ENCODE results near the gene ALDH3B1. TPM values are rescaled to one million over a fixed set of nuclear protein-coding genes. Genes with fewer than 3 reads are reported as not detected.
"Not testable (repeated sequence)": the region's sequence is repeated elsewhere in the genome, so short reads cannot be mapped to it uniquely, and the experiment has no call there.

Gene ALDH3B1, protein sequence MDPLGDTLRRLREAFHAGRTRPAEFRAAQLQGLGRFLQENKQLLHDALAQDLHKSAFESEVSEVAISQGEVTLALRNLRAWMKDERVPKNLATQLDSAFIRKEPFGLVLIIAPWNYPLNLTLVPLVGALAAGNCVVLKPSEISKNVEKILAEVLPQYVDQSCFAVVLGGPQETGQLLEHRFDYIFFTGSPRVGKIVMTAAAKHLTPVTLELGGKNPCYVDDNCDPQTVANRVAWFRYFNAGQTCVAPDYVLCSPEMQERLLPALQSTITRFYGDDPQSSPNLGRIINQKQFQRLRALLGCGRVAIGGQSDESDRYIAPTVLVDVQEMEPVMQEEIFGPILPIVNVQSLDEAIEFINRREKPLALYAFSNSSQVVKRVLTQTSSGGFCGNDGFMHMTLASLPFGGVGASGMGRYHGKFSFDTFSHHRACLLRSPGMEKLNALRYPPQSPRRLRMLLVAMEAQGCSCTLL
- 1 to 10 TPM; 1.4 to 3.0 (median 2.0) TPM for polyA plus RNA-seq (ENCODE audit: insufficient read length in 4 of 4)

DNA sequence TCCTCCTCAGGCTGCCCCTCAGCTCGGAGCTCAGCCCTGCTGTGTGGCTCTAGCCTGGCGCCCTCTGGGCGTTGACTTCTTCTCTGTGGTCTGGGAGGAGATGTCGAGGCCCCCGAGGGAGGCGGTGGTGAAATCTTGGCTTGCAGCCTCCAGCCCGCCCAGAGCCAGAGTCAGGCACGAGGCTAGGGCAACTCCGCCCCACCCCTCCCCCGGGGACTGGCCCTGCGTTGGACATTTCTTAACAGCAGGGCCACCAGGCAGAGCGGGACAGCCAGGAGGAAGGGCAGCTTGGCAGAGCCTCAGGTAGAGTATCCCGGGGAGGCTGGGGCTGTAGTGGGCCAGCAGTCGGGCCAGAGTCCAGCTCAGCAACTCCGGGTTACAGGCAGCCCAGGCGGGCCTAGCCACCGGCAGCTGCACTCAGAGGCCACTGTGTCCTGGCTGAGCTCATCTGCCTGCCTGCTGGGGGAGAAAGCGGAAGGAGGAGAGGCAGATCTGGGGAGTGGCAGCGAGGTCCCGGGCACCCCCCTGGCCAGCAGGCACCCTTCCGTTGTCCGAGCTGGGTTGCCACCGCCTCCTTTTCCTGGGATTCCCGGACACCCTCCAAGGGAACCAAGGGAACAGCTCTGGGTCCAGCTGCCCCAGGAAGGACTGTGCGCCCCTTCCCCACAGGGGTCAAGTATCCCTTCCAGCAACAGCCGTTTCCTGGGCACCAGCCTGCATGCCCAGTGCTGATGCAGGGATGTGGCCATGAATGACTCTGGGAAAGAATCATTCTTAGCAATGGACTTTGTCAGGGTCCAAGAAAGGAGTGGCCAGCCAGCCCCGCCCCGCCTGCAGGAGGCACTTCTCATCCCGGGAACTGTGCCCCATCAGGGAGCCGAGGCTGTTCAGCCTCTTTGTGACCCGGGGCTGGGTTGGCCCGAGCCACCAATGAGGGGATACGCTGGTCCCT lies at the start of gene ALDH3B1:
Gene ALDH3B1, plus strand, starts transcription at position 238 of the 952 bp plus-strand sequence. CDS start 4,971 bp downstream, outside the sequence.
- DNase-seq (ENCODE audit: low read depth in 4 of 4, low spot score in 3 of 4): no peak

DNA sequence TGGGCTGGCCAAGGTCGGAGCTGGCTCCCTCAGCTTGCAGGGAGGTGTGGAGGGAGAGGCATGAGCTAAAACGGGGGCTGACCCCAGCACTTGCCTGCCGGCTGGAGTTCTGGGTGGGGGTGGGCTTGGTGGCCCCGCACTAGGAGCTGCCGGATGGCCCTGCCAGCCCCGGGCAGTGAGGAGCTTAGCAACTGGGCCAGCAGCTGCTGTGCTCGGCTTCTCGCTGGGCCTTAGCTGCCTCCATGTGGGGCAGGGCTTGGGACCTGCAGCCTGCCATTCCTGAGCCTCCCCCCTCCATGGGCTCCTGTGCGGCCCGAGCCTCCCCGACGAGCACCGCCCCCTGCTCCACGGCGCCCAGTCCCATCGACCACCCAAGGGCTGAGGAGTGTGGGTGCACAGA lies 46.9 kb upstream of the ALDH3B1 start:
- not testable (repeated sequence) for DNase-seq (ENCODE audit: low read depth in 4 of 4, low spot score in 3 of 4)

DNA sequence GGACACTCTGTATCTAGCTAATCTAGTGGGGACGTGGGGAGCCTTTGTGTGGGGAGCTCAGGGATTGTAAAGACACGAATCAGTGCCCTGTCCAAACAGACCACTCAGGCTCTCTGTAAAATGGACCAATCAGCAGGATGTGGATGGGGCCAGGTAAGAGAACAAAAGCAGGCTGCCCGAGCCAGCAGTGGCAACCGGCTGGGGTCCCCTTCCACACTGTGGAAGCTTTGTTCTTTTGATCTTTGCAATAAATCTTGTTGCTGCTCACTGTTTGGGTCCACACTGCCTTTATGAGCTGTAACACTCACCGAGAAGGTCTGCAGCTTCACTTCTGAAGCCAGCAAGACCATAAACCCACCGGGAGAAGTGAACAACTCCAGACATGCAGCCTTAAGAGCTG lies 46.2 kb upstream of the ALDH3B1 start:
- not testable (repeated sequence) for DNase-seq (ENCODE audit: low read depth in 4 of 4, low spot score in 3 of 4)

DNA sequence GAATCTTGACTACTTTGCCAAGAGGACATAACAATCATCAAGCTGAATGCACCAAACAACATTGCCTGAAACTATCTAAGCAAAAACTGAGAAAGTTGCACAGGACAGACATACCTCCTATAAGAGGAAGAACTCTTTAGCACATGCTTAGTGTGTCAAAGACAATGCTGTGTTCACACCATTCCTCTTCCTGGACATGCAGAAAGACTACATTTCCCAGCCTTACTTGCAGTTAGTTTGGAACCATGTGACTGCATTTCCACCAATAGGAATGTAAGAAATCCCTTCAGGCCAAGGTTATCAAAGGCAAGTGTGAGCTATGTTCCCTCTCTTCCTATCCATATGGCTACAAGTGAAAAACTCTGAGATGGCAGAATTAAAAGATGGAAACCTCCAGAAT lies 45.4 kb upstream of the ALDH3B1 start:
- DNase-seq (ENCODE audit: low read depth in 4 of 4, low spot score in 3 of 4): not testable (repeated sequence)

DNA sequence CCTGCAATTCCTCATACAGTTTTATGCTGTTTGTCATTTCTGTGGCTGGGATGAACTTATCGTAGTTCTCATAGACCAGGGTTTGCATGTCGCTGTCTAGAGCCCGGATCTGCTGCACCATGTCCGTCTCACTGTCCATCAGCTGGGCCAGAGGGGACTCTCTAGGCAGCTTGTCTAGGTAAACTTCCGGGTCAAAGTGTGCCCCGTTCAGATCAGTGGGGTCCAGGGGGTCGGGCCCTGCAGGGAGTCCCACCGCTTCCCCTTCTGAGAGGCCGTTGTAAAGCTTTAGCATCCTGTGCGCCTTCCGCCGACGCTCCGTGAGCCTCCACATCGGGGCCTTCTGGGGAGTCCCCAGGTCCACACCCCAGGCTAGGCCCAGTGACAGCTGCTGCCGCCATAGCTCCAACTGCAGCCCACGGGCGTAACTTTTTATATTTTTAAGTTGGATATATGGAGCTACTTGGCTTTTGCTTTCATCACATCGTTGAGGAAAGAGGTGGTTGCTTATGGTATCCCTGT lies 44.2 kb upstream of the ALDH3B1 start:
- not testable (repeated sequence) for DNase-seq (ENCODE audit: low read depth in 4 of 4, low spot score in 3 of 4)

DNA sequence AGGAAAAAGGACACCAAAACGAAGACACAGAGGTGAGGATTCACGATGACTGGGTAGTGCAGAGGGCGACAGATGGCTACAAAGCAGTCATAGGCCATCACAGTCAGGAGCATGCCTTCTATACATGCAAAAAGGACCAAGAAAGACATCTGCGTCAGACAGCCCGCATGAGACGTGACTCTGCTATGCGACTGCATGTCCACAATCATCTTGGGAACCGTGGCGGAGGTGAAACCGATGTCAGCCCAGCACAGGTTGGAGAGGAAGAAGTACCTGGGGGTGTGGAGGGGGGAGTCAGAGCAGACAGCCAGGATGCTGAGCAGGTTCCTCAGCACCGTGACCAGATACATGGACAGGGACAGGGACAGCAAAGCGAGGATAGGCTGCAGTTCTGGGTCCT lies 35.4 kb upstream of the ALDH3B1 start:
- not testable (repeated sequence) for DNase-seq (ENCODE audit: low read depth in 4 of 4, low spot score in 3 of 4)

DNA sequence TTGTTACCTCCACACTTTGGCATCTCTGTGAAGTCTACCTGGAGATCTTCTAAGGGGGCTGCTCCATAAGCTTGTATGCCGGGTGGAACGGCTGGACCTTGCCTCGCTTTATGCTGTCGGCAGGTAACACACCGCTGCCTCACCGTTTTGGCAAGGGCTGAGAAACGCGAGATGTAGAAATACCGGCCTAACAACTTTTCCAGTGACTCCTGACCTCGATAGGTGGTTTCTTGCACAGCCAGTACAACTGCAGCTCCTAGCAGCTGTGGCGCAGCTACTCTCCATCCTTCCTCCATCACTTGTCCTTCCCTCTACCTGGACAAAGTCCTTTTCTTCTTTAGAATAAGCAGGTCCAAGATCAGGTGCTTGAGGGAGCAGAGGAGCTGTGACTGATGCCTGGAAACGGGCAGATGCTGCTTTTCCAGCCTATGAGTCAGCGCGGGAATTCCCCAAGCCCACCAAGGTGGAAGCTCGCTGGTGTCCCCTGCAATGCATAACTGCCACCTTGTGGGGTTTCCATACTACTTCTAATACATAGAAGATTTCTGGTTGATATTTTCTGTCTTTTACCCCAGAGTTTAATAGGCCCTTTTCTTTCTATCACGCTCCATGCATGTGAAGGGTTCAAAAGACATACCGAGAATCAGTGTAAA lies 31.2 kb upstream of the ALDH3B1 start:
- DNase-seq (ENCODE audit: low read depth in 4 of 4, low spot score in 3 of 4): not testable (repeated sequence)

DNA sequence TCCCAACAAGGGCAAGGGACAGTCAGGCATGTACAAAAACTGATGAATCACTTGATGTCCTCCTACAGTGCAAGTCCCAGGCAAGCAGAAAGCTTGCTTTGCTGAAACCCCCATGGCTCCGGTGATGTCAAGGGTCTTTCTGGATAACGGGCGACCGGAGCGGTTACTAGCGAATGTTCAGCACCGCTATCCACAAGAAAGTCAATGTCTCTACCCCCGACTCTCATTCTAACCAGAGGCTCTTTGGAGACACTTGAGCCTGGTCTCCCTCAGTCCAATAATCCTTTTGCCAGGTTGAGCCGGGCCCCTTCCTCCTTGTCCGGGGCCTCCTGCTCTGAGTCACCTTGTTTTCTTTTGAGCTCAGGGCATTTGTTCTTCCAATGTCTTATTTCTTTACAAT lies 28.9 kb upstream of the ALDH3B1 start:
- not testable (repeated sequence) for DNase-seq (ENCODE audit: low read depth in 4 of 4, low spot score in 3 of 4)

DNA sequence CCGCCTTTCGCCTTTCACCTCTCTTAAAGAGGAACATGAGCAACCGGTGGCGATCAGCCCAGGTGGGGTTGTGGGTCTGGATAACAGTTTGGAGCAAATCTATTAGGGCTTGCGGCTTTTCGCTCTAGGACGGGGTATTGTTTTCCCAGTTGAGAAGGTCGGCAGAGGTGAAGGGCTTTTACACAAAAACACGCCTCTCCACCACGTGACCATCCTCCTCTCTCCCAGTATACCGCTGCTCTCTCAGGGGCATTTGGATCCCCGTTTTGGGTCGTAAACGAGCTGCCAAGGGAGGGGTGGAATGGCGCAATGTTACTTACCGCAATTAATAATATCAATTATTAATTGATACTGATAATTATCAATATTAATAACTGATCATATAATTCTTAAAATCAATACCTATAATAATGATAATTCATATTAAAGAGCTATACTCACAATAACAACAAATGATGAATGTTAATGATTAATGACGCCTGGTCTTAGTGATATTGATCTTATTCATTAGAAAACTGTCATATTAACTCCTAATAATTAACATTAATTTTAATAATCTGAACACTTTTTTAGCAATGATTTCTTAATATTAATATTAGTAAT lies 27.8 kb upstream of the ALDH3B1 start:
- not testable (repeated sequence) for DNase-seq (ENCODE audit: low read depth in 4 of 4, low spot score in 3 of 4)

DNA sequence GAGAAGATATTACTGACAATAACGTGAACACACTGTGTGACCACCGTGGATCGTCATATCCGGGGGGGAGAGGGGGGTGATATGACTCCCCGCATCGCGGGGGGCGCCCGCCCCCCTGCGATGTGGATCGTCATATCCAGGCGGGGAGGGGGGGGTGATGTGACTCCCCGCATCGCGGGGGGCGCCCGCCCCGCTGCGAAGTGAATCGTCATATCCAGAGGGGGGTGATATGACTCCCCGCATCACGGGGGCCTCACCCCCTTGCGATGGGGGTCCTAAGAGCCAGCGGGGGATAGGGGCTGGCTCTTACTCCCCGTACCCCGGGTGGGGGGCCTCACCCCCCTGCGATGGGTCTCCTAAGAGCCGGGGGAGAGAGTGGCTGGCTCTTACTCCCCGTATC lies 26.2 kb upstream of the ALDH3B1 start:
- no peak for DNase-seq (ENCODE audit: low read depth in 4 of 4, low spot score in 3 of 4)

DNA sequence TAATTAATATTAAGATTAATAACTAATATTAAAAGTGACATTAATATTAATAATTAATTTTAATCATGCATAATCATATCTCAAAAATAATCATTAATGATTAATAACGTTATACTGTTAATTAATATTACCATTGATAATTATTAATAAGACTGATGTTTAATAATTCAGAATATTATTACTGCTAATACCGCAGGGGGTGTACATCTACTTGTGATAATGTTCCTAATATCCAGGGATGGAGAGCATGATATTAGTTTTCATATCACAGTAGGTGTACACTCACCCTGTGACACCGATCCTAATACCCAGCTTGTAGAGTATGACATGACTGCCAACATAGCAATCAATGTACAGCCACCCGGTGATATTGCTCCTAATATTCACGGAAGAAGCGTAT lies 24.8 kb upstream of the ALDH3B1 start:
- not testable (repeated sequence) for DNase-seq (ENCODE audit: low read depth in 4 of 4, low spot score in 3 of 4)

DNA sequence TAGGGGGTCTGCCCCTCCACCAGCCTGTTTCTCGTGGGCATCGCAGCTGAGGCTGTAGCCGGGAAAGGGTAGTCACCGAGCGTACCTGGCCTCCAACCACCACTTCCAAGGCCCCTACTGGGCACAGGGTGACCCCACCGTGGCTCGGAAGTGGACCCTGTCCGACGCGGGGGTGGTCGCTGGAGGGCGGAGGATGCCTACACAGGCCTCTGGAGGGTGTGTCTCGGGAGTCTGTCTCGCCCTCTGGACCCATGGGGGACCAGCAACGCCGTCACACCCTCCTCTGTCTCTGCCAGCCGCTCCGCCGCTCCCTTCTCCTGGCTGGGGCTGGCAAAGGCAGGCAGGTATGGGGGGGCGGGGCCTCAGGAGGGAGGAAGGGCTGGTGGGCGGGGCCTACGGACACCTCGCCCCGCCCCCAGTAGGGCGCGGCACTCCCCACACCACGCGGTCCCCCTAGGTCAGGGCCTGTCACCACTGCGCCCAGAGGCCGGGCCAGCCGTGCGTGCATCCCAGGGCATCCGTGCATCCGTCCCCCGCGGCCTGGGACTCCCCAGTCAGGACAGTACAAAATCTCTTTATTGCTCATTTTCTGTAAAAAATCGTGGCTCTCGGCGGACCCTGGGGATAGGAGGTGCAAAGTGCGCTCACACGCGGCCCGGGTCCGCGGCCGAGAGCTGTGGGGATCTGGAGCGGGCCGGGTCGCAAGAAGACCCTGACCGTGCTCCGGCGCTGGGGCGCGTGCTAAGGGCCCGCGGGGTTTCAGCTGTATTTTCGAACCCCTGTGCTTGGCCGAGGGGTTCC lies 19.4 kb upstream of the ALDH3B1 start:
- DNase-seq (ENCODE audit: low read depth in 4 of 4, low spot score in 3 of 4): not testable (repeated sequence)

DNA sequence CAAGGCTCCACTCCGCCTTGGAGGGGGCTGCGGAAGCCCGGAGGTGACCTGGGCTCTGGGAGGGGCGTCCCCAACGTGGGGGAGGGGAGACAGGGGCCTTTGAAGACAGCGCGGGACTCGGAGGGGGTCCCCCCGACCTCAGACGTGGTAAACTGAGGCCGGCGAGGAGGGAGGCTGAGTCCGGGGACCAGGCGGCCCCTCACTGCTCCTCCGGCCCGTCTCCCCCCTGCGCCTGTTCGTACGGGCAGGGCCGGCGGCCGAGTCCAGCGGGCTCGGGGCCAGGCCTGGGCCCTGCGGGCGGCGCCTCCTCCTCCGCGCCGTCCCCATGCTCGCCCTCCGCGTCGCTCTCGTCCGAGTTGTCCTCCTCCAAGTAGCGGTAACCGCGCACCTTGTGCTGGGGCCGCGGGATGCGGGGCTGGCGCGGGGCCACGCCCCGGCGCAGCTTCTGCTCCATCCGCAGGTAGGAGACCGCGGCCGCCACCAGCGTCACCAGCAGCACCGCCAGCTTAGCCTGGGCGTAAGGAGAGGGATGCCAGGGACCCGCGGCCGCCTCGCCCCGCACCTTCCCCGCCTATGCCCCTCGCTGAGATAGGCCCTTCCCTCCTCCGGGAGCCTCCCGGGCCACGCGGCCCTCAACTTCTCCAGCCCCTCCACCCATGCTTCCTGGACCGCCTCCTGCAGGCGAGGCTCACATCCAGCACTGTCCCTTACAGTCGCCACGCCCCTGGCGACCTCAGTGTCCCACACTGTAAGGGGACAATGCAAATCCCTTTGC lies 18.6 kb upstream of the ALDH3B1 start:
- DNase-seq (ENCODE audit: low read depth in 4 of 4, low spot score in 3 of 4): not testable (repeated sequence)

DNA sequence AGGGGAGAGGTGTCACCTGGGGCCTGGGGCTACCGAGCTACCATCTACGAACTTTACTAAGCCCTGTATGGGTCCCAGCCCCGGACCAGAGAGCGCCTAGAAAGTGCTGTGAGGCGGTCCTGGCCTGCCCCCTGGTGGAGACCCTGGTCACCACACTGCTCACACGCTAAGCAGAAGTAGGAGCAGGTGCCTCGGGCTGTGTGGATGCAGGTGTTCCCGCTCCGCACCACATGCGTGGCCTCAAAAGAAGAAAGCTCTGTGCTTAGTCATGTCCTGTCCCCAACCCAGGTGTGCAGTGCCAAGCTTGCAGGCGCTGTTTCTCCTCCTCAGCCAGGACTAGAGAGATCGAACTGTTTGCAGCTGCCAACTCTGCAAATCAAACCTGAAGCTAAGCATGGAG lies 16.3 kb upstream of the ALDH3B1 start:
- DNase-seq (ENCODE audit: low read depth in 4 of 4, low spot score in 3 of 4): not testable (repeated sequence)

DNA sequence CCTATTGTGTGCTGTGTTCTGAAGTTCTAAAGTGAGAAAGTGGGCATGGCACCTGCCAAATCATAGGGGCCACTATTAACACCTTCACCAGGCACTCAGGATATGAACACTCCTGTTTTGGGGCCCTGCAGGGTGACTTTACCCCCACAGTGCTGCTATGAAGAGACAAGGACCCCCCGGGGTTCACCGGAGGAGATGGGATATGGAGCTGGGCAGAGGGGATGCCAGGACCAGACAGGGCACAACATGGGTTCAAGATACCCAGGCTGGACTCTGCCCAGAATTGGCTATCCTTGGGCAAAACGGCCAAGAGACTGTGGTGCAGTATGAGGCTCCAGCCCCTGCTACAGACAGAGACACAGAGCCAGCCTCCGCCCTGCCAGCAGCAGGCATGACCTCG lies 15.7 kb upstream of the ALDH3B1 start:
- DNase-seq (ENCODE audit: low read depth in 4 of 4, low spot score in 3 of 4): not testable (repeated sequence)

DNA sequence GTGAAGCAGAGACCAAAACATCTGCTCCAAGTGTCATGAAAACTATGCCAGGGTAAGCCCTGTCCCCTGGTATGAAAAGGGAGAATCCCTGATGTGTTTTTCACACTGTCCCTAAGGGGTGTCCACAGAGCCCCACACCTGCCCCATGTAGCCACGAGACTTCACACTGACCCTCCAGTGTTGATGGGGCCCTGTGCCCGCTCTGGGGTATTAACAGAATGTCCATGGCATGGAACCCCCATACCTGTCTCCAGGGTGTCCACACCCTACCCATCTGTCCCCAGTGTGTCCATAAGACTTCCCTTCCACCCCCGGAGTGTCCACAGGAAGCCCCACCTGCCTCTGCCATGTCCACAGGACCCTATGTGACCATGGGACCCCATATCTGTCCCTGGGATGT lies 15.0 kb upstream of the ALDH3B1 start:
- not testable (repeated sequence) for DNase-seq (ENCODE audit: low read depth in 4 of 4, low spot score in 3 of 4)

DNA sequence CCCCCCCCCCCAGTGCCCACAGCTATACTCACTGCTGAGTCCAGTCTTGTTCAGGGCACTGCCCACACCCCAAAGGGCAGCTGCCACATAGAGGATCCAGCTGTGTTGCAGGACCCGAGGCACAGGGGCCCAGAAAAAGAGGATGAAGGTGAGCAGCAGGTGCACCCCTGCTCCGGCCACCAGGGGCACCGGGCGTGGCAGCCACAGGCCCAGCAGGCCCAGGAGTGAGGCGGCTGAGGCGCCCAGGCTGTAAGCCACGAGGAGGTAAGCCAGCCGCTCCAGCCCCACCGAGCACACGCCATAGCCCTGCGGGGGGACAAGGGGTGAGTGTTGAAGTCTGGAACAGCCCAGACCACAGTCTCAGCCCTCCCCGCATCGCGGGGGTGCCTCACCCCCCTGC lies 14.5 kb upstream of the ALDH3B1 start:
- not testable (repeated sequence) for DNase-seq (ENCODE audit: low read depth in 4 of 4, low spot score in 3 of 4)

DNA sequence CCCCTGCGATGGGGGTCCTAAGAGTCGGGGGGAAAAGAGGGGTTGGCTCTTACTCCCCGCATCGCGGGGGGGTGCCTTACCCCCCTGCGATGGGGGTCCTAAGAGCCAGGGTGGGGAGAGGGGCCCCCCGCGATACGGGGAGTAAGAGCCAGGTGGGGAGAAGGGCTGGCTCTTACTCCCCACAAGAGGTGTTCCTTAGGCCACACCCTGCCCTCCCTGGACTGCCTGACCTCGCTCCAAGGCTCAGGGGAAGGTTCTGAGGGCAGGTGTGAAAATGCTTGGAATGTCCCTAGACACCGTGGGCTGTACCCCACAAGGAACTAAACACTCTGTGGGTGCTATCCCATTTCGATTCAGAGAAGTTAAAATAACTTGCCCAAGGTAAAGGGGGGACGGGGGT lies 14.1 kb upstream of the ALDH3B1 start:
- no peak for DNase-seq (ENCODE audit: low read depth in 4 of 4, low spot score in 3 of 4)

Measured in left renal pelvis (tissue), 4 donors.